Natural killer cell treated with Interleukin-12 subunit alpha and Interleukin-12 subunit beta and Interleukin-15 and Interleukin-18, amount 100 ng/mL, for 72 hours (primary cell): Measurements from ENCODE around the gene C1QTNF5. TPM values are rescaled to one million over a fixed set of nuclear protein-coding genes. Genes with fewer than 3 reads are reported as not detected.
A peak's percentile ranks its signal among the peaks of the same experiment; 100 is the strongest.

Source experiments
- ATAC-seq, 2 donors: fragments of 150-1000 bp; cut with Tn5 transposase in 1 of 2; sonication (Bioruptor Pico), chemical (Tn5 transposase) in 1 of 2; 2 replicates each; pipeline ENCODE4 v1.10.0; 2021
- DNase-seq: peaks from one replicate; pipeline ENCODE4 v3.0.0; 2022; ENCODE audit warnings: low spot score
- H3K27ac Mint-ChIP-seq, 2 donors: 1 replicate in 1 of 2; 2 replicates in 1 of 2; pipeline ENCODE4 v1.8.0; 2022; ENCODE audit warnings: mixed read lengths in 2 of 2, mild to moderate bottlenecking in 1 of 2, moderate library complexity in 1 of 2
- H3K27me3 Mint-ChIP-seq, 2 donors: 1 replicate in 1 of 2; 2 replicates in 1 of 2; pipeline ENCODE4 v1.8.0; 2022; ENCODE audit warnings: mixed read lengths in 2 of 2
- H3K36me3 Mint-ChIP-seq: one replicate; pipeline ENCODE4 v1.8.0; 2022; ENCODE audit warnings: mixed read lengths
- H3K4me1 Mint-ChIP-seq, 2 donors: 1 replicate in 1 of 2; 2 replicates in 1 of 2; pipeline ENCODE4 v1.8.0; 2022; ENCODE audit warnings: low read depth in 2 of 2, mixed read lengths in 2 of 2, mild to moderate bottlenecking in 1 of 2
- H3K4me3 Mint-ChIP-seq: one replicate; pipeline ENCODE4 v1.8.0; 2022; ENCODE audit warnings: mixed read lengths
- H3K9me3 Mint-ChIP-seq: 2 replicates; pipeline ENCODE4 v1.8.0; 2022; ENCODE audit warnings: mixed read lengths
- total RNA-seq, 2 donors: library from RNA; stranded (reverse); gene quantifications; one replicate each; pipeline ENCODE4 v1.2.3, GENCODE V29; 2022

C1QTNF5 gene
- total RNA-seq, 2 donors from 2014 or later, result not detected

GRCh38 chr11:119377112-119377901, 36.6 kb upstream of the C1QTNF5 start:
- no peak overlapping the region for H3K27ac Mint-ChIP-seq
- H3K27me3 Mint-ChIP-seq, result peaks cover 0 to 7% of the 10 kb centered on the region in 2 donors
- no peaks in the 10 kb centered on the region for H3K36me3 Mint-ChIP-seq
- H3K9me3 Mint-ChIP-seq, result no peaks in the 10 kb centered on the region
- H3K4me3 Mint-ChIP-seq, result no peak overlapping the region
- no peak for DNase-seq
- peaks cover 0 to 7% of the 10 kb centered on the region in 2 donors for H3K4me1 Mint-ChIP-seq
- no peak for ATAC-seq

DNA sequence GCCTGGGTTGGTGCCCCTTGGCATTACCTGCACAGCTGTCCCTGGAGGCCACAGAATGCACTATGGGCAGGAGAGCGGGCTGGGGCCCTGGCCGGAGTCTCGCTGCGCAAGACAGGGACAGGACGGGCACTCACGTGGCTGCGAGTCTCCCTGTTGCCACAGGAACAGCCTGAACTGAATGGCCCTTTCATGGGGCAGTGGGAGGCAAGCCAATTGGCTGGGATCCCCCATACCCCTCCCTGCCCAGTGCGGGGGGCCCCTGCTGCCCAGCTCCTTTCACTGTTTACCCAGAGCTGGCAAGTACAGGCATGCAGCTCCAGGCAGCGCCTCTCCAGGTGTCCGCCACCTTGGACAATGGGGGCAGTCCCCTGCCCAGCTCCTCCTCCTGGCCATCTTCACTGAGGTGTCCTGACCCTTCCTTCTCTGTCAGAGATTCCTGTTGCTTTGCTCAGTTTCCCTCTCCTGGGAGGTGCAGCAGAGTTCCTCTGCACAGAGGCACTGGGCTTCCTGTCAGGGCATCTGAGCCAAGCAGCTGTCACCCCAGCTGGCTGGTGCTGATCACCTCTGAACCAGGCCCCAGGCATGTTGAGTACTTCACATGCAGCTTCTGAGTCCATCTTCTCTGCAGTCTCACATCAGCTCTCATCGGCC, 35.6 kb upstream of the C1QTNF5 start:
- peaks cover 0 to 8% of the 10 kb centered on the region in 2 donors for H3K27me3 Mint-ChIP-seq
- H3K9me3 Mint-ChIP-seq, result no peaks in the 10 kb centered on the region
- DNase-seq (no peak), ATAC-seq (no peak)
- H3K4me3 Mint-ChIP-seq, result no peak overlapping the region
- H3K36me3 Mint-ChIP-seq, result no peaks in the 10 kb centered on the region
- no peak overlapping the region for H3K27ac Mint-ChIP-seq
- peaks cover 0 to 2% of the 10 kb centered on the region in 2 donors for H3K4me1 Mint-ChIP-seq

- DNase-seq (no peak), ATAC-seq (no peak)
- H3K36me3 Mint-ChIP-seq, result no peaks in the 10 kb centered on the region
- H3K4me3 Mint-ChIP-seq, result no peak overlapping the region
- H3K4me1 Mint-ChIP-seq, result peaks cover 0 to 2% of the 10 kb centered on the region in 2 donors
- no peaks in the 10 kb centered on the region for H3K9me3 Mint-ChIP-seq
- peaks cover 0 to 10% of the 10 kb centered on the region in 2 donors for H3K27me3 Mint-ChIP-seq
- no peak overlapping the region for H3K27ac Mint-ChIP-seq
Measured at GRCh38 chr11:119375337-119376196, 34.9 kb upstream of the C1QTNF5 start.

DNA sequence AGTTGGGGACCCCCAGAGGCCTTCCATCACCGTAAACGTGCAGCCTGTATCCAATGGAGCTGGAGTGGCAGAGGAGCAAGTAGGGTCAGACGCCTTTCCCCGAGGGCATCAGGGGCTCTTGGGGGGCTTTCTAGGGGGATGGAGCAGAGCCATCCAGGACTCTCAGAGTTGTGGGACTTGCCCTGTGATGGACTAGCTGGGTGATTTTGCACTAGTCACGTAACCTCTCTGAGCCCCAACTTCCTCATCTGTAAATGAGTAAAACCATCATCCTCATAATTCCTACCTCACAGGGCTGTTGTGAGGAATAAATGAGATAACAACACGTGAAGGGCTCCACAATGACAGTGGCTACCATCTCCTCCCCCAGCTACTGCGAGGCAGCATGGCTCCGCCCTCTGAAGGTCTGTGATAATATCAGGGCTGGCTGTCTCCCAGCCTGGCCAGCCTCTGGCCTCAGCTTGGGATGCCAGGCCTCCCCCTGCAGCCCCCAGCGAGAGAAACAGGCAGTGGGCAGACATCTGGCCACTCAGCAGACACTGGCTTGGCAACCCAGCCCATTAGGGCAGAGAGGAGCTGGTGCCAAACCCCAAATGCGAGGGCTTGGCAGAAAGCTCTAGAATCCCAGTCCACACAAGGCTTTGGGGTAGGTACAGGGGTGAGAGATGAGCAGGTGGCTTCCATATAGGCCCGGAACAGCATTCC, 34.1 kb upstream of the C1QTNF5 start:
- Mint-ChIP-seq H3K4me1 (peaks cover 0 to 2% of the 10 kb centered on the region in 2 donors), H3K9me3 (no peaks in the 10 kb centered on the region), H3K4me3 (no peak overlapping the region)

DNA sequence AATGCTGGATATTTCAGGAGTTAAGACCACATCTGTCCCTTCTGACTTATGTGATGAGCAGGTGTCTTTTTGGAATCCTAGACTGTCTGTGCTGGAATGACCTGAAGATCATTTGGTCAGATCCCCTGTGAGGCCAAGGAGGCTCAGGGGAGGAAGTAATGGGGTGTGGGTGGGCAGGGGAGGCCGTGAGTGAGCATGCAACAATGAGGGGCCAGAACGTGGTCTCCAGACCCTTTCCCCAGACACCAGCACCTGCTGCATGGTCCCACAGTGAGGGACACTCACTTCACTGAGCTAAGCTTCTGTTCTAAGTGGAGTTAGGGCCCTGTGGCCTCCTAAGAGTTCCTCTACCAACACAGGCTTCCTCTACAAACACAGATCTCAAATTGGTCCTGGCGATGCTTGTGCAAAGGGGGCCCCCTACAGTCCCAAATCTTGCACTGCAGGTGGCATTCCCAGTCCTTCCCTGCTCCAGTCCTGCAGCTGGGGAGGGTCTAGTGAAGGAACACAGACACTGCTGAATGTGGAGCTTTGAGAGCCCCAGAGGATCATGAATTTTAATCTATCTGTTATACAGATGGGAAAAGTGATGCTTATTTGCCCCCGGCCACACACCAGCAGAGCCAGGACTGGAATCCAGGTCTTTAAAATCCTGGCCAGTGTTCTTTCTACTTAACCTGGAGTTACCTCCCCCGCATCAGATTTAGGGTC, 33.4 kb upstream of the C1QTNF5 start:
- no peaks in the 10 kb centered on the region for H3K36me3 Mint-ChIP-seq

More for the DNA sequence above, 34.1 kb upstream of the C1QTNF5 start:
- DNase-seq (no peak), ATAC-seq (no peak)
- Mint-ChIP-seq H3K36me3 (no peaks in the 10 kb centered on the region), H3K27ac (no peak overlapping the region), H3K27me3 (peaks cover 0 to 10% of the 10 kb centered on the region in 2 donors)

DNA sequence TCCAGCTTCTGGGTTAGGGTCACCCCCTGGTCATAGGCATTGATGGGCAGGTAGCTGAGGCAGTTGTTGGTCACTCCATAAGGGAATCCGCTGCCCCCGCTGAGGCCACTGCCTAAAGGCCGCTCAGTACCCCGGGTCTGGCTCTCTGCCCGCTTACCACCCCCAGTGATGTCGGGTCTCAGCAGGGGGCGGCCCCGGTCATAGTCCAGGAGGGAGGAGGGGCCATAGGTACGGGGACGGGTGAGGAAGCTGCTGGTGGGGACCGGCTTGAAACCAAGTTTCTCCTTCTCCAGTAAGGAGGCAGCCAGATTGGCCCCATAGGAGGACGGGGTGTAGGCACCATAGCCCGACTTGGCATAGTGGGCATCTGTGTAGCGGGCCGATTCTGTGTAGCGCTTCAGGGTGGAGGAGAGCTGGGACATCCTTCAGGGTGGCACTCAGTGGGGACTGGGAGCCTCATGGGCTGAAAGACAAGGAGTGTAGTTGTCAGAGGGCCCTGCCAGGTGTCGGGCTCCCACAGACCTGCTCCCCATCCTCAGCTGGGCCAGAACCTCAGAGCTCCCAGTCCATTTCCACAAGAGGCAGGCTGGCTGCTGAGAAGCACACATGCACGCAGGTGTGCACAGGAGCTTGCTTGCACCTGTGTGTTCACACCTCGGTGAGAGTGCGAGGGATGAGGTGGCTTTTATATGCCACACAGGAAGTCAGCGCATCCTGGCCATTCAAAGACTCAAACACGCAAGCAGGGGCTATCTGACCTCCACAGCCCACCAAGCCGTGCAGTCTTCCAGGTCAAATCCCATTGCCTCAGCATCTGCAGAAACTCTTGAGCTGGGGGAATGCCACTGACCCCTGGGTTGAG, 32.6 kb upstream of the C1QTNF5 start:
- Mint-ChIP-seq H3K27me3 (peaks cover 0 to 10% of the 10 kb centered on the region in 2 donors), H3K27ac (no peak overlapping the region), H3K36me3 (no peaks in the 10 kb centered on the region), H3K4me1 (peaks cover 0 to 2% of the 10 kb centered on the region in 2 donors), H3K9me3 (no peaks in the 10 kb centered on the region), H3K4me3 (no peak overlapping the region)
- ATAC-seq, result no peak
- DNase-seq, result no peak

More for the DNA sequence above, 33.4 kb upstream of the C1QTNF5 start:
- H3K4me3 Mint-ChIP-seq, result no peak overlapping the region
- peaks cover 0 to 11% of the 10 kb centered on the region in 2 donors for H3K27me3 Mint-ChIP-seq
- ATAC-seq (peak in 1 of 2 donors; percentile 54), DNase-seq (no peak)
- H3K27ac Mint-ChIP-seq, result no peak overlapping the region
- H3K4me1 Mint-ChIP-seq, result peaks cover 0 to 2% of the 10 kb centered on the region in 2 donors
- H3K9me3 Mint-ChIP-seq, result no peaks in the 10 kb centered on the region

- no peak overlapping the region for H3K27ac Mint-ChIP-seq
- H3K36me3 Mint-ChIP-seq, result no peaks in the 10 kb centered on the region
- no peaks in the 10 kb centered on the region for H3K9me3 Mint-ChIP-seq
- no peak for ATAC-seq
- no peak overlapping the region for H3K4me3 Mint-ChIP-seq
- peaks cover 0 to 2% of the 10 kb centered on the region in 2 donors for H3K4me1 Mint-ChIP-seq
- no peak for DNase-seq
- H3K27me3 Mint-ChIP-seq, result peaks cover 0 to 13% of the 10 kb centered on the region in 2 donors
Measured at GRCh38 chr11:119372260-119373058, 31.8 kb upstream of the C1QTNF5 start.

- no peaks in the 10 kb centered on the region for H3K36me3 Mint-ChIP-seq
- DNase-seq (no peak), ATAC-seq (no peak)
- no peak overlapping the region for H3K27ac Mint-ChIP-seq
- H3K27me3 Mint-ChIP-seq, result peaks cover 7 to 13% of the 10 kb centered on the region in 2 donors
- no peak overlapping the region for H3K4me3 Mint-ChIP-seq
- peaks cover 0 to 2% of the 10 kb centered on the region in 2 donors for H3K4me1 Mint-ChIP-seq
- no peaks in the 10 kb centered on the region for H3K9me3 Mint-ChIP-seq
Measured at GRCh38 chr11:119371778-119372182, 31.1 kb upstream of the C1QTNF5 start.

- H3K36me3 Mint-ChIP-seq, result no peaks in the 10 kb centered on the region
- H3K9me3 Mint-ChIP-seq, result no peaks in the 10 kb centered on the region
- peaks cover 13 to 20% of the 10 kb centered on the region in 2 donors for H3K27me3 Mint-ChIP-seq
- H3K27ac Mint-ChIP-seq, result no peak overlapping the region
- DNase-seq (no peak), ATAC-seq (no peak)
- H3K4me1 Mint-ChIP-seq, result peaks cover 0 to 2% of the 10 kb centered on the region in 2 donors
- H3K4me3 Mint-ChIP-seq, result no peak overlapping the region
Measured at GRCh38 chr11:119371067-119371601, 30.5 kb upstream of the C1QTNF5 start.

- H3K4me1 Mint-ChIP-seq, result peaks cover 0 to 2% of the 10 kb centered on the region in 2 donors
- no peak for DNase-seq
- no peak overlapping the region for H3K4me3 Mint-ChIP-seq
- no peaks in the 10 kb centered on the region for H3K9me3 Mint-ChIP-seq
- peaks cover 18 to 22% of the 10 kb centered on the region in 2 donors for H3K27me3 Mint-ChIP-seq
- ATAC-seq, result peak in 1 of 2 donors; percentile 49
- H3K36me3 Mint-ChIP-seq, result no peaks in the 10 kb centered on the region
- H3K27ac Mint-ChIP-seq, result no peak overlapping the region
Measured at GRCh38 chr11:119370486-119371046, 29.9 kb upstream of the C1QTNF5 start.
